HFF-Myc (cell line): Measurements from ENCODE around the gene SART3.

Experiments
- DNase-seq: peaks from one replicate; pipeline ENCODE4 v3.0.0-alpha.2; 2011; ENCODE audit warnings: low read depth; ENCODE audit errors: extremely low read depth
- H3K4me3 ChIP-seq: replicated peaks from 2 replicates; pipeline ENCODE4 v1.5.1; 2011; ENCODE audit warnings: low read depth, mild to moderate bottlenecking, control low read depth, low read length
- TF ChIP-seq, protein P1 (sequence below): IDR thresholded peaks from 2 replicates; pipeline ENCODE4 v1.5.1; 2012; ENCODE audit warnings: mild to moderate bottlenecking, low read depth, low read length, control low read depth; ENCODE audit errors: missing control alignments

The SART3 gene

DNA sequence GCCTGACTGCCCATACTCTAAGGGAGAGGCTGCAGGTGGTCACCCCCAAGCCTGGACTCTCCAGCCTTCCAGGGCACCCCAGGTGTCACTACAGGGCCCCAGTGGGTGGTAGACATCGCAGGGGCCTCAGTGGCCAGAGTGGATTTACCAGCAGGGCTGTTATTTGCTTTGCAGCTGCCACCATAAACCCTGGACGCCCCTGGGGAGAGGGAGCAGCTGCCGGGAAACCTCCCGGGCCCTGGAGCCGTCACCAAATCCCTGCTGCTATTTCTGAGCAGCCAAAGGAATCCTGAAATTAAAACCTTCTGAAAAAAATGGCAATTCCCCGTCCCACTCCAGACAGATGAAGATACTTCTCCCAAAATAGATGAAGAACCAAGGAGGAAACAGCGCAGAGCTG lies 23.0 kb upstream of the SART3 start:
- no peak overlapping the region for H3K4me3 ChIP-seq
- TF ChIP-seq, protein P1, sequence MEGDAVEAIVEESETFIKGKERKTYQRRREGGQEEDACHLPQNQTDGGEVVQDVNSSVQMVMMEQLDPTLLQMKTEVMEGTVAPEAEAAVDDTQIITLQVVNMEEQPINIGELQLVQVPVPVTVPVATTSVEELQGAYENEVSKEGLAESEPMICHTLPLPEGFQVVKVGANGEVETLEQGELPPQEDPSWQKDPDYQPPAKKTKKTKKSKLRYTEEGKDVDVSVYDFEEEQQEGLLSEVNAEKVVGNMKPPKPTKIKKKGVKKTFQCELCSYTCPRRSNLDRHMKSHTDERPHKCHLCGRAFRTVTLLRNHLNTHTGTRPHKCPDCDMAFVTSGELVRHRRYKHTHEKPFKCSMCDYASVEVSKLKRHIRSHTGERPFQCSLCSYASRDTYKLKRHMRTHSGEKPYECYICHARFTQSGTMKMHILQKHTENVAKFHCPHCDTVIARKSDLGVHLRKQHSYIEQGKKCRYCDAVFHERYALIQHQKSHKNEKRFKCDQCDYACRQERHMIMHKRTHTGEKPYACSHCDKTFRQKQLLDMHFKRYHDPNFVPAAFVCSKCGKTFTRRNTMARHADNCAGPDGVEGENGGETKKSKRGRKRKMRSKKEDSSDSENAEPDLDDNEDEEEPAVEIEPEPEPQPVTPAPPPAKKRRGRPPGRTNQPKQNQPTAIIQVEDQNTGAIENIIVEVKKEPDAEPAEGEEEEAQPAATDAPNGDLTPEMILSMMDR = no peak
- no peak for DNase-seq

DNA sequence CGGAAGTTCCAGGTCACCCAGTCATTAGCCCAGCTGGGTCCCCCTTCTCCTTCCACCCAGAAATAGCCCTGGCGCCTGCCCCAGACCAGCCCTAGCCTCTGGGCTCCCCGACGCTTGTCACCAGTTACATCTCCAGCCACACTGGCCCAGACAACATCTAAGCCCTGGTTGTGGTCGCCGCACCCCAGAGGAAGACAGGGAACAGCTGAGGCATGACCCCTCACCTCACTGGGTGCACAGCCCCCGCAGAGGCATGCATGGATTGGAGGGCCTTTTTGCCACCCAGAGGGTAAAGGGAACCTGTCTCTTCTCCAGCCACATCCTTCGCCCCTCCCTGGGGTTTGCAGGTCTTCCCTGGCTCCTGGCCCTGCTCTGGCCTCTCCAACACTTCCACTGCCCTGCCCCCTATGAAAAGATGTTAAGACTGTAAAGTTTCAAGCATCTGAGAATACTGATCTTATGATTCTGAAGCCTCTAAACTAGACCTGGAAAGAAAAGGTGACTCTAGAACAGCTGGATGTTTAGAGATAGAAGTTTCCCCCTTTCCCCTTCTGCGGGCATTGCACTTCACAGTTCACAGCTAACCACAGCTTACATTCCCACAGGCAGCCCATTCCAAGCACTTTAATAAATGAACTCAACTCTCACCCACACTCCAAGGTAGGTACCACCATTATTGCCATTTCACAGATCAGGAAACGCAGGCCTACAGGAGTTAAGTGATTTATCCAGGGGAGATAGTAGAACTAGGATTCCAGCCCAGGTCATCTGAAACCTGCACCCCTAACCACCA lies 22.2 kb upstream of the SART3 start:
- H3K4me3 ChIP-seq = no peak overlapping the region
- TF ChIP-seq, protein P1 = no peak
- DNase-seq = no peak

DNA sequence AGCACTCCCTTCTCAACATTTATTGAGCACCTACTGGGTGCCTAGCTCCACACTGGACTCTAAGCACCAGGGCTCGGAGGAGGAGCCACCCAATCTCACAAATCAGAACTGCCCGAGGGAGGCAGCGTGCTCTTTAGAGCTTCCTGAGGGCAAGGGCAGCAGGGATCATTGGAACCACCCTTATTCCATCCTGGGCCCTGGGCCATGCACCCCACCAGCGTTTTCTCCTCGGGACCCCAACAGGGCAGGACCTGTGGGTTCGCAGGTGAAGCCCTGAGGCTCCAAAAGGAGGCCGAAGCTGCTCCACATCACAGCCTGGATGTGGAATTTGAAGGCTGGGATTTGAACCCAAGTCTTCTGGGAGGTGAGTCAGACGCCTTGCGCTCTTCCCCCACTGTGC lies 21.5 kb upstream of the SART3 start:
- no peak overlapping the region for H3K4me3 ChIP-seq
- DNase-seq = no peak
- TF ChIP-seq, protein P1 = no peak

DNA sequence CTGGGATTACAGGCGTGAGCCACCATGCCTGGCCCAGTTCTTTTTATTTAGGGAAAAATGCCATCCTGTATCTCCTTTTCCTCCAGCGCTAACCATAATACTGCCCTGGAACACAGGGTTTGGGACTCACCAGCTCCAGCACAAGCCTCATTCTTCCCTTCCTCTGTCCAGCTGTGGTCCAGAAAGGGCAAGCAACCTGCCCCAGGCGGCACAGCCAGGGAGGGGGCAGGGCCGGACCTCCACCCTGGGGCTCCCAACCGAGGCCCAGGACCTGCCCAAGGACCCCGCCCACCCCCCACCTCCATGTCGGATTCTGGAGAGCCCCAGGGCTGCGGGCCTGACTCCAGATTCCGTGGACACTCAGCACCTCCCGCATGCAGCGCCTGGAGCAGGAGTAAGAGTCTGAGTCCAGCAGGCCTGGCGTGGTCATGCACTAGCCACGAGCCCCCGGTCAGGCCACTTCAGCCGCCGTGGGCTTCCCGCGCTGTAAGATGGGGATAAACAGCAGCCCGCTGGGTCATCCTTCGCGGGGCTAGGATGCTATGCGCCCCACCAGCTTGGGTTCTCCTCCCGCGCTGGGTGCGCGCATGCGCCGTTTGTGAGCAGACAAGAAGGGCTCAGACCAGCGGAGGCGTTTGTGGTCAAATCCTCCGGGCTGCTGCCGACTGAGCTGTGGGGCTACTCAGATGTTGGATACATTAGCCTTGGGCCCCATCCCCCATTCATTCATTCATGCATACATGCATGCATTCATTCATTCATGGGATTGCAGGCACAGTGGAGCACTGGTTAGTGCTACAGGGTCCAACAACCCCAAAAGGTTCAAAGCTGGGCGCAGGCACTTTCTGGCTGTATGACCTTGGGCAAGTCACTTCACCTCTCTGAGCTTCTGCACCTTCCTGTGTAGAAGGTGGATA lies 20.6 kb upstream of the SART3 start:
- no peak overlapping the region for H3K4me3 ChIP-seq
- no peak for DNase-seq
- TF ChIP-seq, protein P1 = no peak

DNA sequence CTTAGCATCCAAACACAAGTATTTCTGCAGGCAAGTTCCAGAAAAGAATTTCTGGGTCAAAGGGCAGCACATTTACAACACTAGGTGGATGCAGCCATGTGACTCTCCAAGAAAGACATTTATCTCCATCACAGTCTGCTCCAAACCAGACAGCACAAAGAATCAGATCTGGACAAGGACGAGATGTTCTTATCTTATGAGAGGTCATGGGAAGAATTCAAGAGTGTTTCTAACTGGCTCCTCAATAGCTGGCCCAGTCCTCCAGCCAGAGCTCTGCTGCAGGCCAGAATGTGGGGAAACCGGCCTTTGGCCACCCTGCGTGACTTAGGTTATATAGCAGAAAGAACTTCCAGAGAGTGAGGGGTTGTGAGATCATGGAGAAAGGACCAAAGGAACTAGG lies 19.6 kb upstream of the SART3 start:
- no peak for DNase-seq
- no peak overlapping the region for H3K4me3 ChIP-seq
- TF ChIP-seq, protein P1 = no peak

DNA sequence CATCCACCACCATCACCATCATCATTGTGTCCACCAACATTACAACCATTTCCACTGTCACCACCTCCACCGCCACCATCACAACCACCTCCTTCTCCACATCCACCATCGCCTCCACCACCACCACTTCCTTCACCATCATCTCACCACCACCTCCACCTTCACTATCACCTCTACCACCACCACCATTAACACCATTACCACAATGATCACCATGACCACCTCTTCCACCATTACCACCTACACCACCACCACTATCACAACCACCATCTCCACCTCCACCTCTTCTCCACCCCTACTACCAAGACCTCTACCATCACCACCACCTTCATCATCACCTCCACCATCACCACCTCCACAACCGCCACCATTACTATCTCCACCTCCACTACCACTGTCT lies 17.8 kb upstream of the SART3 start:
- no peak for DNase-seq
- TF ChIP-seq, protein P1 = no peak
- H3K4me3 ChIP-seq = no peak overlapping the region
